K562 (cell line): ENCODE measurements around the gene RNF223. TPM values are rescaled to one million over a fixed set of nuclear protein-coding genes. Genes with fewer than 3 reads are reported as not detected.

Source experiments
- CBFB ChIP-seq: sonication (generic); formaldehyde crosslinking; IDR thresholded peaks from 2 replicates; pipeline ENCODE4 v1.4.0; 2020; ENCODE audit warnings: mild to moderate bottlenecking, missing genetic modification reagents
- CHCHD3 ChIP-seq: fragments of 250-450 bp; sonication (Bioruptor Pico); IDR thresholded peaks from 2 replicates; pipeline ENCODE4 v2.1.2; 2022; ENCODE audit warnings: mild to moderate bottlenecking
- DIDO1 ChIP-seq: fragments of 450-650 bp; IDR thresholded peaks from 2 replicates; pipeline ENCODE4 v1.6.1; 2016; ENCODE audit warnings: low read depth, missing biosample characterization, missing genetic modification characterization
- FIP1L1 ChIP-seq: fragments of 200-400 bp; formaldehyde crosslinking; IDR thresholded peaks from 2 replicates; pipeline ENCODE4 v1.6.1; 2018; ENCODE audit warnings: mild to moderate bottlenecking, low read depth, low read length; ENCODE audit not compliant: poor library complexity, severe bottlenecking
- FOXJ3 ChIP-seq: sonication (generic); formaldehyde crosslinking; IDR thresholded peaks from 2 replicates; pipeline ENCODE4 v1.4.0; 2020; ENCODE audit warnings: mild to moderate bottlenecking, missing genetic modification reagents
- NCOA4 ChIP-seq: fragments of 450-650 bp; IDR thresholded peaks from 2 replicates; pipeline ENCODE4 v1.6.1; 2018; ENCODE audit warnings: mild to moderate bottlenecking; ENCODE audit not compliant: partially characterized antibody
- NONO ChIP-seq, 2 experiments: fragments of 200-400 bp in 1 of 2; fragments of 450-650 bp in 1 of 2; formaldehyde crosslinking in 1 of 2; IDR thresholded peaks; 2 replicates each; pipeline ENCODE4 v1.6.1; 2017; ENCODE audit warnings: low read depth in 2 of 2, mild to moderate bottlenecking in 2 of 2, moderate library complexity in 2 of 2, low read length in 1 of 2
- SAFB ChIP-seq: fragments of 200-400 bp; formaldehyde crosslinking; IDR thresholded peaks from 2 replicates; pipeline ENCODE4 v1.6.1; 2017; ENCODE audit warnings: low read depth, low read length, borderline replicate concordance
- STAT5A ChIP-seq: IDR thresholded peaks from 2 replicates; pipeline ENCODE4 v1.6.1; 2012; ENCODE audit warnings: low read length, inconsistent platforms, borderline replicate concordance
- TEAD1 ChIP-seq, 2 experiments: fragments of 450-650 bp in 1 of 2; sonication (generic) in 1 of 2; formaldehyde crosslinking; IDR thresholded peaks; 2 replicates each; pipeline versions ENCODE4 v1.4.0 to v1.8.0; 2020 to 2022; ENCODE audit warnings: mild to moderate bottlenecking in 2 of 2, missing genetic modification reagents in 1 of 2
- ZNF140 ChIP-seq: fragments of 250-450 bp; sonication (Bioruptor Pico); IDR thresholded peaks from 2 replicates; pipeline ENCODE4 v1.8.0; 2021; ENCODE audit warnings: moderate library complexity, mild to moderate bottlenecking, inconsistent platforms
- polyA plus RNA-seq, 8 experiments: library from polyadenylated mRNA; depleted of rRNA in 4 of 8; stranded (reverse) in 5 of 8; unstranded in 3 of 8; fragments of >200 nt; fragmentation: Nextera tagmentation in 2 of 8; fragmentation: Illumina TruSeq in 1 of 8; extraction: Ambion mirVana in 2 of 8; extraction: Trizol in 1 of 8; gene quantifications; 2 replicates each; pipeline versions ENCODE4 v1.2.1 to v1.2.3, GENCODE V29; 2011 to 2014; ENCODE audit warnings: inconsistent platforms in 1 of 8, missing spikeins in 1 of 8
- total RNA-seq, 7 experiments: library from RNA; depleted of rRNA in 6 of 7; stranded (reverse); fragments of >200 nt in 6 of 7; fragmentation: Illumina TruSeq in 2 of 7; extraction: Trizol in 2 of 7; gene quantifications; 2 replicates each; pipeline versions ENCODE4 v1.2.1 to v1.2.3, GENCODE V29; 2011 to 2021; ENCODE audit warnings: low replicate concordance in 1 of 7
- TF ChIP-seq, protein P1 (sequence below): sonication (generic); formaldehyde crosslinking; IDR thresholded peaks from 2 replicates; pipeline ENCODE4 v1.8.0; 2023; ENCODE audit warnings: missing genetic modification reagents, mild to moderate bottlenecking, borderline replicate concordance
- TF ChIP-seq, protein P2 (sequence below): IDR thresholded peaks from 3 replicates; pipeline ENCODE4 v1.6.1; 2011; ENCODE audit warnings: borderline replicate concordance, mild to moderate bottlenecking; ENCODE audit not compliant: insufficient read length, insufficient read depth
- TF ChIP-seq, protein P3 (sequence below): IDR thresholded peaks from 2 replicates; pipeline ENCODE4 v1.6.1; 2012; ENCODE audit warnings: low read depth, low read length, improper control_type of control experiment, borderline replicate concordance
- TF ChIP-seq, protein P4 (sequence below), 2 experiments: IDR thresholded peaks; 2 replicates each; pipeline ENCODE4 v1.6.1; 2012; ENCODE audit warnings: improper control_type of control experiment in 2 of 2, low read depth in 2 of 2, low read length in 2 of 2, borderline replicate concordance in 1 of 2

Gene RNF223
- total and polyA plus RNA-seq, 9 of the 15 experiments (the other 6 are each of a cell fraction or from before 2014, with no cell fraction given) = 0.04 to 0.32 TPM; not detected in 7

DNA sequence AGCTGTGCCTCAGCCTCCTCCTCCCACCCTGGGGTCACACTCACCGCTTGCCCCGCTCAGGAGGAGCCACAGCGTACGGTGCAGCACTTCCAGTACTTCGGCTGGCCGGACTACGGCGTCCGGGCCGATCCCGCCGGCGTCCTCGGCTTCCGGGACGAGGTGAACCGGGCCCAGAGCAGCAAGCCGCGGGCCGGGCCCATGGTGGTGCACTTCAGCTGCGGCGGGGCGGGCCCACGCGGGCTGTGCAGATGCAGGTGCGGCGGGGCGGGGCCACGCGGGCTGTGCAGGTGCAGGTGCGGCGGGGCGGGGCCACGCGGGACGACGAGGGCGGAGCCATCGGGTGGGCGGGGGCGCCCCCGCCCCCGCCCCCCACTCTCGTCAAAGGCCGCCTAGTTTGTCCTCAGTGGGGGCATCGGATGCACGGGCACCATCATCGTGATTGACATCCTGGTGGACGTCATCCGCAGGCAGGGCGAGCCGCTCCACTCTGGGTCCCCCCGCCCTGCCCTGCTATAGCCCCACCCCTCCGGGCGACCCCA is 5.5 kb downstream of the RNF223 start (continued):
- TF ChIP-seq, protein P1, sequence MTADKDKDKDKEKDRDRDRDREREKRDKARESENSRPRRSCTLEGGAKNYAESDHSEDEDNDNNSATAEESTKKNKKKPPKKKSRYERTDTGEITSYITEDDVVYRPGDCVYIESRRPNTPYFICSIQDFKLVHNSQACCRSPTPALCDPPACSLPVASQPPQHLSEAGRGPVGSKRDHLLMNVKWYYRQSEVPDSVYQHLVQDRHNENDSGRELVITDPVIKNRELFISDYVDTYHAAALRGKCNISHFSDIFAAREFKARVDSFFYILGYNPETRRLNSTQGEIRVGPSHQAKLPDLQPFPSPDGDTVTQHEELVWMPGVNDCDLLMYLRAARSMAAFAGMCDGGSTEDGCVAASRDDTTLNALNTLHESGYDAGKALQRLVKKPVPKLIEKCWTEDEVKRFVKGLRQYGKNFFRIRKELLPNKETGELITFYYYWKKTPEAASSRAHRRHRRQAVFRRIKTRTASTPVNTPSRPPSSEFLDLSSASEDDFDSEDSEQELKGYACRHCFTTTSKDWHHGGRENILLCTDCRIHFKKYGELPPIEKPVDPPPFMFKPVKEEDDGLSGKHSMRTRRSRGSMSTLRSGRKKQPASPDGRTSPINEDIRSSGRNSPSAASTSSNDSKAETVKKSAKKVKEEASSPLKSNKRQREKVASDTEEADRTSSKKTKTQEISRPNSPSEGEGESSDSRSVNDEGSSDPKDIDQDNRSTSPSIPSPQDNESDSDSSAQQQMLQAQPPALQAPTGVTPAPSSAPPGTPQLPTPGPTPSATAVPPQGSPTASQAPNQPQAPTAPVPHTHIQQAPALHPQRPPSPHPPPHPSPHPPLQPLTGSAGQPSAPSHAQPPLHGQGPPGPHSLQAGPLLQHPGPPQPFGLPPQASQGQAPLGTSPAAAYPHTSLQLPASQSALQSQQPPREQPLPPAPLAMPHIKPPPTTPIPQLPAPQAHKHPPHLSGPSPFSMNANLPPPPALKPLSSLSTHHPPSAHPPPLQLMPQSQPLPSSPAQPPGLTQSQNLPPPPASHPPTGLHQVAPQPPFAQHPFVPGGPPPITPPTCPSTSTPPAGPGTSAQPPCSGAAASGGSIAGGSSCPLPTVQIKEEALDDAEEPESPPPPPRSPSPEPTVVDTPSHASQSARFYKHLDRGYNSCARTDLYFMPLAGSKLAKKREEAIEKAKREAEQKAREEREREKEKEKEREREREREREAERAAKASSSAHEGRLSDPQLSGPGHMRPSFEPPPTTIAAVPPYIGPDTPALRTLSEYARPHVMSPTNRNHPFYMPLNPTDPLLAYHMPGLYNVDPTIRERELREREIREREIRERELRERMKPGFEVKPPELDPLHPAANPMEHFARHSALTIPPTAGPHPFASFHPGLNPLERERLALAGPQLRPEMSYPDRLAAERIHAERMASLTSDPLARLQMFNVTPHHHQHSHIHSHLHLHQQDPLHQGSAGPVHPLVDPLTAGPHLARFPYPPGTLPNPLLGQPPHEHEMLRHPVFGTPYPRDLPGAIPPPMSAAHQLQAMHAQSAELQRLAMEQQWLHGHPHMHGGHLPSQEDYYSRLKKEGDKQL (CRISPR knock-in tag) = 0 out of 2 replicates have a peak, but pooled peaks have one; percentile 59
- TF ChIP-seq TEAD1 (CRISPR knock-in tag; IDR thresholded peaks at IDR 0.05) (0 out of 4 replicates have a peak, but pooled peaks of 1 of the 2 experiments have one; percentile 29), CBFB (CRISPR knock-in tag) (no peak), FIP1L1 (peak; percentile 2), STAT5A (no peak), FOXJ3 (no peak), DIDO1 (tag) (no peak), CHCHD3 (no peak), SAFB (peak; percentile 13; the same call in 1 of the 2 replicates), NONO (IDR thresholded peaks at IDR 0.05; ENCODE audit: low read depth in 2 of 2, low read length in 1 of 2) (0 out of 4 replicates have a peak, but pooled peaks of 1 of the 2 experiments have one; percentile 30), ZNF140 (CRISPR knock-in tag) (no peak), NCOA4 (no peak)
- TF ChIP-seq, protein P2, sequence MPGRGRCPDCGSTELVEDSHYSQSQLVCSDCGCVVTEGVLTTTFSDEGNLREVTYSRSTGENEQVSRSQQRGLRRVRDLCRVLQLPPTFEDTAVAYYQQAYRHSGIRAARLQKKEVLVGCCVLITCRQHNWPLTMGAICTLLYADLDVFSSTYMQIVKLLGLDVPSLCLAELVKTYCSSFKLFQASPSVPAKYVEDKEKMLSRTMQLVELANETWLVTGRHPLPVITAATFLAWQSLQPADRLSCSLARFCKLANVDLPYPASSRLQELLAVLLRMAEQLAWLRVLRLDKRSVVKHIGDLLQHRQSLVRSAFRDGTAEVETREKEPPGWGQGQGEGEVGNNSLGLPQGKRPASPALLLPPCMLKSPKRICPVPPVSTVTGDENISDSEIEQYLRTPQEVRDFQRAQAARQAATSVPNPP = no peak
- TF ChIP-seq, protein P3, sequence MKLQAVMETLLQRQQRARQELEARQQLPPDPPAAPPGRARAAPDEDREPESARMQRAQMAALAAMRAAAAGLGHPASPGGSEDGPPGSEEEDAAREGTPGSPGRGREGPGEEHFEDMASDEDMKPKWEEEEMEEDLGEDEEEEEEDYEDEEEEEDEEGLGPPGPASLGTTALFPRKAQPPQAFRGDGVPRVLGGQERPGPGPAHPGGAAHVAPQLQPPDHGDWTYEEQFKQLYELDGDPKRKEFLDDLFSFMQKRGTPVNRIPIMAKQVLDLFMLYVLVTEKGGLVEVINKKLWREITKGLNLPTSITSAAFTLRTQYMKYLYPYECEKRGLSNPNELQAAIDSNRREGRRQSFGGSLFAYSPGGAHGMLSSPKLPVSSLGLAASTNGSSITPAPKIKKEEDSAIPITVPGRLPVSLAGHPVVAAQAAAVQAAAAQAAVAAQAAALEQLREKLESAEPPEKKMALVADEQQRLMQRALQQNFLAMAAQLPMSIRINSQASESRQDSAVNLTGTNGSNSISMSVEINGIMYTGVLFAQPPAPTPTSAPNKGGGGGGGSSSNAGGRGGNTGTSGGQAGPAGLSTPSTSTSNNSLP = no peak
- TF ChIP-seq, protein P4, sequence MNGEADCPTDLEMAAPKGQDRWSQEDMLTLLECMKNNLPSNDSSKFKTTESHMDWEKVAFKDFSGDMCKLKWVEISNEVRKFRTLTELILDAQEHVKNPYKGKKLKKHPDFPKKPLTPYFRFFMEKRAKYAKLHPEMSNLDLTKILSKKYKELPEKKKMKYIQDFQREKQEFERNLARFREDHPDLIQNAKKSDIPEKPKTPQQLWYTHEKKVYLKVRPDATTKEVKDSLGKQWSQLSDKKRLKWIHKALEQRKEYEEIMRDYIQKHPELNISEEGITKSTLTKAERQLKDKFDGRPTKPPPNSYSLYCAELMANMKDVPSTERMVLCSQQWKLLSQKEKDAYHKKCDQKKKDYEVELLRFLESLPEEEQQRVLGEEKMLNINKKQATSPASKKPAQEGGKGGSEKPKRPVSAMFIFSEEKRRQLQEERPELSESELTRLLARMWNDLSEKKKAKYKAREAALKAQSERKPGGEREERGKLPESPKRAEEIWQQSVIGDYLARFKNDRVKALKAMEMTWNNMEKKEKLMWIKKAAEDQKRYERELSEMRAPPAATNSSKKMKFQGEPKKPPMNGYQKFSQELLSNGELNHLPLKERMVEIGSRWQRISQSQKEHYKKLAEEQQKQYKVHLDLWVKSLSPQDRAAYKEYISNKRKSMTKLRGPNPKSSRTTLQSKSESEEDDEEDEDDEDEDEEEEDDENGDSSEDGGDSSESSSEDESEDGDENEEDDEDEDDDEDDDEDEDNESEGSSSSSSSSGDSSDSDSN (IDR thresholded peaks at IDR 0.05; ENCODE audit: borderline replicate concordance in 1 of 2, low read depth in 2 of 2, low read length in 2 of 2) = peak in 1 of 2 experiments; percentile 67; a peak in 1 of 4 replicates
